GM21737 (cell line): ENCODE results near the gene FAM240A.

ENCODE experiments used
- ATAC-seq: cut with Tn5 transposase; IDR thresholded peaks from one replicate; pipeline ENCODE4 v1.9.1; 2021; ENCODE audit warnings: mild to moderate bottlenecking, moderate library complexity; ENCODE audit not compliant: unreplicated experiment

Gene FAM240A

GRCh38 chr3:46673151-46674030, 61.1 kb downstream of the FAM240A start:
- no peak for ATAC-seq

- no peak for ATAC-seq
These were observed 61.9 kb downstream of the FAM240A start for GRCh38 chr3:46674031-46674845.

GRCh38 chr3:46675426-46675825, 63.1 kb downstream of the FAM240A start:
- no peak for ATAC-seq
